ENCODE data around the gene TIMM44. TPM values are rescaled to one million over a fixed set of nuclear protein-coding genes. Genes with fewer than 3 reads are reported as not detected.

TIMM44 gene
- total and polyA plus RNA-seq, 10 of the 15 experiments (the other 5 are each of a cell fraction or from before 2014, with no cell fraction given): 6.6 to 90.7 (median 57.6) TPM

DNA sequence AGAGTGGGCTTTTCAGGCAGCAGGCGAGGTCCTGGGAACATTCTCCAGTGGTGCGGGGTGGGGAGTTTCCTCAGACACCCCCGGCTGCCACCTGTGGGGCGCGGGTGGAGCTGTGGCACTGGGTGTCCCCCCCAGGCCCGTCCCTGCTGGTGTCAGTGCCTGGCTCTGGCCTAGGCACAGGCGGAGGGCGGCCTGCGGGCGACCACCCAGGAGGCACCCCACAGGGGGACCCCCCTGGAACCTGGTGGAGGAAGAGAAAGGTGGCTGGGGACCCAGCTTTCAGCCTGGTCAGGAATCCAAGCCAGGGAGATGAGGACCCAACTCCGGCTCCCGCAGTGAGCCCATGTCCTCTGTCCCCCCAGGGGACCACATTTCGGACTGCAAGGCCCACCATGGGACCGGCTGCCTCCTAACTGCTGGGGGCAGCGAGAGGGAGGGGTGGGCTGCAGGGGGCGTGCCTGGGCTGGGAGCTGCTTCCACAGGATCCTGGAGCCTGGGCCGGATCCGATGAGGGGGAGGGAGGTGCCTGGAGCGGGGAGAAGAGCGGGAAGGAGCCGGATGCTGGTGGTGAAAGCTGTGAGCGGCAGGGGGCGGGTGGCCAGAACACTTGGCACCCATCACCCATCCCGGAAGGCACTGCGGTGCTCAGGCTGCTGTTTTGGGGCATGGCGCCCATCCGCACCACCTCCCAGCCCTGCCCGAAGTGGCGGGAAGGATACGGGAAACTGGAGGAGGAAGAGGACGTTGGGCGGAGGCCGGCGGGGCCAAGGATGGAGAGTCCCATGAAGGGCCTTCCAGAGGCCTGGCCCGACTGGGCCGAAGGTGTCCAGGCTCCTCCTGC is 12.0 kb downstream of the TIMM44 start:
- Histone ChIP-seq H2AFZ (ENCODE audit: control insufficient read depth, low read depth, low read length) (no peak overlapping the region), H3K9ac (ENCODE audit: control insufficient read depth, insufficient read depth, low read length) (no peak overlapping the region), H4K20me1 (ENCODE audit: control insufficient read depth, insufficient read depth) (no peaks in the 10 kb centered on the region; the same call in 1 of the 2 replicates), H3K79me2 (ENCODE audit: control insufficient read depth, insufficient read depth, low read length) (no peaks in the 10 kb centered on the region), H3K27me3 (replicated peaks in 1 of 2; ENCODE audit: control insufficient read depth in 2 of 2, insufficient read depth in 2 of 2, low read length in 1 of 2) (no peaks in the 10 kb centered on the region), H3K4me1 (ENCODE audit: control insufficient read depth, insufficient read depth, low read length) (no peaks in the 10 kb centered on the region; the same call in 1 of the 2 replicates), H3K4me2 (ENCODE audit: control insufficient read depth, insufficient read depth) (no peak overlapping the region), H3K9me3 (replicated peaks; ENCODE audit: control insufficient read depth, insufficient read depth, low read length) (no peaks in the 10 kb centered on the region), H3K27ac (ENCODE audit: control insufficient read depth, insufficient read depth) (no peak overlapping the region), H3K36me3 (ENCODE audit: control insufficient read depth in 2 of 2, insufficient read depth in 2 of 2, low read length in 1 of 2) (peaks cover 9 to 41% of the 10 kb centered on the region in 2 experiments; a peak in 3 of 4 replicates), H3K4me3 (no peak overlapping the region)
- DNase-seq (ENCODE audit: low read depth, low spot score) (no peak), FAIRE-seq (no peak), ATAC-seq (no peak)
- TF ChIP-seq HDGF (IDR thresholded peaks at IDR 0.05) (no peak), ZBED1 (IDR thresholded peaks at IDR 0.05; ENCODE audit: borderline replicate concordance) (no peak)
- TF ChIP-seq, protein P1, sequence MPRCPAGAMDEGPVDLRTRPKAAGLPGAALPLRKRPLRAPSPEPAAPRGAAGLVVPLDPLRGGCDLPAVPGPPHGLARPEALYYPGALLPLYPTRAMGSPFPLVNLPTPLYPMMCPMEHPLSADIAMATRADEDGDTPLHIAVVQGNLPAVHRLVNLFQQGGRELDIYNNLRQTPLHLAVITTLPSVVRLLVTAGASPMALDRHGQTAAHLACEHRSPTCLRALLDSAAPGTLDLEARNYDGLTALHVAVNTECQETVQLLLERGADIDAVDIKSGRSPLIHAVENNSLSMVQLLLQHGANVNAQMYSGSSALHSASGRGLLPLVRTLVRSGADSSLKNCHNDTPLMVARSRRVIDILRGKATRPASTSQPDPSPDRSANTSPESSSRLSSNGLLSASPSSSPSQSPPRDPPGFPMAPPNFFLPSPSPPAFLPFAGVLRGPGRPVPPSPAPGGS (IDR thresholded peaks at IDR 0.05; ENCODE audit: borderline replicate concordance, insufficient read depth, low read depth, low read length, poor library complexity, severe bottlenecking): no peak
- TF ChIP-seq, protein P2, sequence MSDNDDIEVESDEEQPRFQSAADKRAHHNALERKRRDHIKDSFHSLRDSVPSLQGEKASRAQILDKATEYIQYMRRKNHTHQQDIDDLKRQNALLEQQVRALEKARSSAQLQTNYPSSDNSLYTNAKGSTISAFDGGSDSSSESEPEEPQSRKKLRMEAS (IDR thresholded peaks at IDR 0.05; ENCODE audit: low read depth, low read length): no peak
- TF ChIP-seq, protein P3, sequence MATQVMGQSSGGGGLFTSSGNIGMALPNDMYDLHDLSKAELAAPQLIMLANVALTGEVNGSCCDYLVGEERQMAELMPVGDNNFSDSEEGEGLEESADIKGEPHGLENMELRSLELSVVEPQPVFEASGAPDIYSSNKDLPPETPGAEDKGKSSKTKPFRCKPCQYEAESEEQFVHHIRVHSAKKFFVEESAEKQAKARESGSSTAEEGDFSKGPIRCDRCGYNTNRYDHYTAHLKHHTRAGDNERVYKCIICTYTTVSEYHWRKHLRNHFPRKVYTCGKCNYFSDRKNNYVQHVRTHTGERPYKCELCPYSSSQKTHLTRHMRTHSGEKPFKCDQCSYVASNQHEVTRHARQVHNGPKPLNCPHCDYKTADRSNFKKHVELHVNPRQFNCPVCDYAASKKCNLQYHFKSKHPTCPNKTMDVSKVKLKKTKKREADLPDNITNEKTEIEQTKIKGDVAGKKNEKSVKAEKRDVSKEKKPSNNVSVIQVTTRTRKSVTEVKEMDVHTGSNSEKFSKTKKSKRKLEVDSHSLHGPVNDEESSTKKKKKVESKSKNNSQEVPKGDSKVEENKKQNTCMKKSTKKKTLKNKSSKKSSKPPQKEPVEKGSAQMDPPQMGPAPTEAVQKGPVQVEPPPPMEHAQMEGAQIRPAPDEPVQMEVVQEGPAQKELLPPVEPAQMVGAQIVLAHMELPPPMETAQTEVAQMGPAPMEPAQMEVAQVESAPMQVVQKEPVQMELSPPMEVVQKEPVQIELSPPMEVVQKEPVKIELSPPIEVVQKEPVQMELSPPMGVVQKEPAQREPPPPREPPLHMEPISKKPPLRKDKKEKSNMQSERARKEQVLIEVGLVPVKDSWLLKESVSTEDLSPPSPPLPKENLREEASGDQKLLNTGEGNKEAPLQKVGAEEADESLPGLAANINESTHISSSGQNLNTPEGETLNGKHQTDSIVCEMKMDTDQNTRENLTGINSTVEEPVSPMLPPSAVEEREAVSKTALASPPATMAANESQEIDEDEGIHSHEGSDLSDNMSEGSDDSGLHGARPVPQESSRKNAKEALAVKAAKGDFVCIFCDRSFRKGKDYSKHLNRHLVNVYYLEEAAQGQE (IDR thresholded peaks at IDR 0.05; ENCODE audit: low read depth, low read length): no peak
- ChIA-PET CTCF (interaction anchor here (1.0 to 4.4 kb wide), 3 partner anchors 12 to 79 kb away, joined by 3 to 44 read pairs (median 4); partner anchors contain the start of gene TIMM44), SMC1A (ENCODE audit: uncharacterized antibody, unreplicated experiment) (interaction anchor here (1.2 kb wide), 1 partner anchor 13 kb away, joined by 3 read pairs; no protein-coding TSS in a partner anchor), POLR2A (no interaction called here), RAD21 (ENCODE audit: unreplicated experiment) (no interaction called here)
- intact Hi-C loops (cut with micrococcal nuclease; ENCODE audit: unreplicated experiment) (no loop called here), in situ Hi-C loops (cut with MboI) (no loop called here)
- BruUV-seq (replicated peaks): no TSS peak
- 92% methylated on average over 28 of the region's 36 CpGs for WGBS (ENCODE audit: insufficient coverage, insufficient replicate concordance, low lambda C conversion rate, missing lambda C conversion rate)

Data from GM12878 (cell line).